ENCODE measurements around the gene BABAM2.
A peak's percentile ranks its signal among the peaks of the same experiment; 100 is the strongest.

BABAM2 gene

GRCh38 chr2:28354920-28355520 lies 464.5 kb downstream of the BABAM2 start:
- DNase-seq, result no peak

- no peak for DNase-seq
Observed at GRCh38 chr2:28355521-28356094, 465.1 kb downstream of the BABAM2 start.

GRCh38 chr2:28356095-28356911 lies 465.8 kb downstream of the BABAM2 start:
- no peak for DNase-seq

DNA sequence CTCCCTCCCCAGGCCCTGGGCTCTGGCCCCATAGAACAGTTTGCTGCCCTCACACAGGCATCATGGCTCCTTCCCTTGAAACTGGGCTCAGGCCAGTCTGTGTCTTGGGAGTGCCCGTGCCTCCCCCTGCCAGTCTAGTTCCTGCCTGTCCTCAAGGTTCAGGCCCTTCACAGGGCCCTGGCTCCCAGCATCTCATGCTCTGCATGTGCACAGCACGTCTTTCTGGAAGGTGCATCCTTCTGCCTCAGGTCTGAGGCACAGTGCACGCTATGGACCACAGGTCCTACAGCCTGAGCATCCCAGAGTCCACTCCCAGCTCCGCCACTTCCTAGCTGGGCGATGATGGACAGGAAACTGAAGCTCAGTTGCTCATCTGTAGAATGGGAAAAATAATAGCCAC lies 466.5 kb downstream of the BABAM2 start:
- no peak for DNase-seq

DNA sequence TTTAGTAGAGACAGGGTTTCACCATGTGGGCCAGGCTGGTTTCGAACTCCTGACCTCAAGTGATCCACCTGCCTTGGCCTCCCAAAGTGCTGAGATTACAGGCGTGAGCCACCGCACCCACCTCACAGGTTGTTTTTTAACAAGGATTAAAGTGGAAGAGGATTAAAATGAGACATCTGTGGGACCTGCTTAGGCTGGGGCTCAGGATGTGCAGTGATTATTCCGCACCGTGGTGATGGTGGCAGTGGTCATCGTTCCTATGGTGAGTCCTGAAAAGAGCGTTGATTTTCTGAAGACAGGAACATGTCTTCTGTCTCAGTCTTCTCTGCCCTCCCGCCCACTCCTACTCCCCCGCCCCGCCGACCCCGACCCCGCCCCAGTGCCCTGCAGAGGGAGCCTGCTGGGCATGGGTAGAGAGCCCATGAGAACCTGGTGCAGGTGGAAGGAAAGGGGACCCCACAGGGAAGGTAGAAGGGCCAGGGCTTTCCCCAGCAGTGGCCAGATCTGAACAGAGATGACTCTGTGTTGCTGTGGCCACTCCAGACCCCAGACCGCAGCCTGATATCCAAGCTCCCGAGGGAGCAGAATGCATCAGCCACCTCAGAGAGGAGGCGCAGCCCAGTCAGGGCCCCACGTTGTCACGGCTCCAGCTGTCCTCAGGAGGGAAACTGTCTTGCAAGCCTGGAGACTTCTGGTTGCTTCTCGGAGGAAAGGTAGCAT lies 467.6 kb downstream of the BABAM2 start:
- no peak for DNase-seq

DNA sequence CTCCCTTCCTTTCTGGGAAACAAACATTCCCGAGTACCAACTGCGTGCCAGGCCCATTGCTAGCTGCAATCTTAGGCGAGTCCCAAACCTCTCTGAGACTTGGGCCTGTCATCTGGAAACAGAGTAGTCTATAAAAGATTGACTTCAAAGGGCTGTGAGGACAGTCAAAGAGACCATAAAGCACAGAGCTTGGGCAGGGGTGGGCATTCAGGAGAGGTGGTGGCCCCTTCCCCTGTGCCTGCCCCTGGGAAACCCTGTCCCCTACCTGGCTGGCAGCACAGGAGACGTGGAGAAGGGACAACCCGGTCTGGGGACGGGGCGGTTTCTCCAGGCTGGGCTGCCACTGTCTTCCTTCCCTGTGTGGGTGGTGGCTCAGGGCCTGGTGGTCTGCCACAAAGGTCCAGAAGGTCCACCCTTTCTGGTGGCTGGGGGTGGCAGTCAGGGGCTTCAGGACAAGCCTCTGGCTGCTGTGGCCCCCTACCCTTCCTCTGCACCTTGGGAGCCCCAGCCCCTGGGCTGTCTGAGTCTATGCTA lies 468.2 kb downstream of the BABAM2 start:
- no peak for DNase-seq

DNA sequence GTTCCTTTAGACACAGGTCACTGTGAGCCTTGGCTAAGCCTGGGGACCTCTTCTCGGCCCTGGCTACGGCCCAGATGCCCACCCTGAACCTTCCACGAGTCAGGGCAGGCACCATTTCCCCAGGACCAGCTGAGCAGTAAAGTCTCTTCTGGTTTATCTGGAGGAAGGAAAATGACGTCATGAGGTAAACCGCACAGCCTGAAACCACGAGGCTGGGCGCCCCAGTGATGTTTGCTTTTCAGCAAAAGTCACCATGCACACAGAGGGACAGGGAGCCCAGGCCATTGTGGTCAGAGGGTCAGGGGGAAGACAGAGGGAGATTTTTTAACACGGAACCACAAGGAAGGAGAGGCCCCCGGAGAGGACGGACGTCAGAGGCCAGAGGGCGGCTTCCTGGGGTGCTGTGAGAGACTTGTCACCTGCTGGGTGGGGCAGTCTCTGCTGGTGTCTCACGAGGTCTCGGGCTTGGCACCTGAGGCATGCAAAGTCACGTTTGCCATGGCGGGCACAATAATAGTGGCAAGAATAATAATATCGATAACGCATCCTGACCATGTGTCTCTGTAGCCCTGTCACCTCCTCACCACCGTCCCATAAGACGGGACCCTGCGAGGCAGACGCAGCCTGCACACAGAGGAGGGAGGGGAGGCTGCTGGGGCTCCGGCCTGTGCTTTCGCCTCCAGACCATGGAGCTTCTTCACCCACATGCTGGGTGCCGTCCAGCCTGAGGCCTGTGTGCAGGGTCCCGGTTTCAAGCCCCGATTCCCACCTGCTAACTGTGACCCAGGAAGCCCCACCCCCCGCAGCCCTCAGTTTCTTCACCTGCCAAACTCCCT lies 468.9 kb downstream of the BABAM2 start:
- DNase-seq, result peak; percentile 78

DNA sequence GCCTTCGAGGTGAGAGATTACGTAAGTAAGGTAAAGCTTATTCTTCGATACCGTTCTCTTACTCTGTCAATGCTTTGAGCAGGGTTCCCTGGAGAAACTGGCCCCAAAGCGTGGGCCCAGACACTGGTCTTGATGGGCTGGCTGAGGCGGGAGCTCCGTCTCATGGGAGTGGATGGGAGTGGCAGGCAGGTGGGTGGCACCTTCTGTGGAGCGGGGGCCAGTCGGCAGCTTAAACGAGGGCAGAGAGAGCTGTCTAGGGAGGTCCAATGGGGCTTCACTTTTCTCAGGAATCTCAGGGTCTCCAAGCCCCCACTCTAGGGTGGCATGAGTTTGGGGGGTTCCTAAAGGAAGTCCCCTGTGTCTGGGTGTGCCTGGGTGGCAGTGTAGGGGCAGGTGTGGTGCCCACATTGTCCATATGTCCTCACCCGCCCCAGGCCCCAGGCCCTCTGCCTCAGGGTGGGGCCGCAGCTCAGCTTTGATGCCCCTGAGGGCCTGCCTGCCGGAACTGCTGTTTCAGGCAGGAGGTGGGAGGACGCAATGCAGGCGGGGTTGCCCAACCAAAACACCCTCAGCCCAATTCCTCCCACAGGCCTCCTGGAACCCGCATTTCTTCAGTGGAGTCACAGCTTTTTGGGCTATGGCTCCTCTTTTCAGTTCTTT lies 469.7 kb downstream of the BABAM2 start:
- DNase-seq, result no peak

GRCh38 chr2:28360718-28361293 lies 470.3 kb downstream of the BABAM2 start:
- no peak for DNase-seq

- DNase-seq, result no peak
Observed at GRCh38 chr2:28361991-28362710, 471.6 kb downstream of the BABAM2 start.

GRCh38 chr2:28362991-28363521 lies 472.5 kb downstream of the BABAM2 start:
- no peak for DNase-seq

- DNase-seq, result no peak
Observed at GRCh38 chr2:28363686-28364280, 473.3 kb downstream of the BABAM2 start.

- DNase-seq, result no peak
Observed at GRCh38 chr2:28364610-28365009, 474.1 kb downstream of the BABAM2 start.

DNA sequence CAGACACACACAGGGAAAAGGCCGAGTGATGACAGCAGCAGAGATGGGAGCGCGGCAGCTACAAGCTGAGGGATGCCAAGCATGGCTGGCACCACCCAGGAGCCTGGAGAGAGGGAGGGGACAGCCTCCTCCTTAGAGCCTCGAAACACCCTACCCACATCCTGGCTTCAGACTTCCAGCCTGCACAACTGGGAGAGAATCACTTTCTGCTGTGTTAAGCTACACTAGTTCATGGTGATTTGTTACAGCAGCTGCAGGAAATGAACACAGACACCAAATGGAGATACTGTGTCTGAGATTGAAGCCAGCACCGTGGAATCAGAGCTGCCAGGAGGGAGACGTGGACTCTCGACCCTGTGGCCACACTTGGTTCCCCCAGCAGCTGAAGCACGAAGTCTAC lies 474.6 kb downstream of the BABAM2 start:
- DNase-seq, result no peak

- DNase-seq, result no peak
Observed at GRCh38 chr2:28366149-28366495, 475.6 kb downstream of the BABAM2 start.

DNA sequence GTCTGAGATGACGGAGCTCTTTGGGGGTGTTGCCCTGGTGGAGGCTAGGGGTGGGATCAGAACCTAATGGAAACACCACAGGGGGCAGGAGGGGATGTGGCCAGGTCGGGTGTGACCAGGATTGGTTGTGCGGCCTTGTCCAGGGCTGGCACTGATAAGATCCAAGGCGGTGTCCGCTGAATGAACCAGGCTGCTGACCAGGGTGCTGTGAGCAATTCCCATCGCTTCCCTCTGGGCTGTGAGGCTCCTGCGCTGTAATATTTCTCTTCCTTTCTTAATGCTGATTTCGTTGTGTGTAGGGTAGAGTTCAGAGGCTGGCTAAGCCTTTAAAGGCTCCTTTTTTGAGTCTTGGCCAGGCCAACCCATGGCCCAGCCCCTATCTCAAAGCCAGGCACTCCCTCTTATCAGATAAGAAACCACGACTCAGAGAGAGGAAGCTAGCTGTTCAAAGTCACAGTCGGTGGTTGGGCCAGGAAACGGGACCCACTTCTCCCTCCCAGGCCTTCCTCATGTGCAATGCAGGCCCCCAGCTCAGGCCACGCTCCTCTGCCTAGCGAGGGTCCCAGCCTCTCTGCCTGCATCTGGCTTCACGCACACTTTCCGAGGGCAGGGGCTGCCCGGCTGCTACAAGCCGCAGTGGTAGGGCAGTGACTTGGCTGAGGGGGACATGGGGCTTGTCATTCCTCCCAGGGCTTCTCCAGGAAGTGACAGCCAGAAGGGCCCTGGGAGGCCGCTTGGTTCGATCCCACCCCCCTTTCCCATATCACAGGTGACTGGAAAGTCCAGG lies 476.2 kb downstream of the BABAM2 start:
- DNase-seq, result peak; percentile 52

- no peak for DNase-seq
Observed at GRCh38 chr2:28367667-28368356, 477.3 kb downstream of the BABAM2 start.

DNA sequence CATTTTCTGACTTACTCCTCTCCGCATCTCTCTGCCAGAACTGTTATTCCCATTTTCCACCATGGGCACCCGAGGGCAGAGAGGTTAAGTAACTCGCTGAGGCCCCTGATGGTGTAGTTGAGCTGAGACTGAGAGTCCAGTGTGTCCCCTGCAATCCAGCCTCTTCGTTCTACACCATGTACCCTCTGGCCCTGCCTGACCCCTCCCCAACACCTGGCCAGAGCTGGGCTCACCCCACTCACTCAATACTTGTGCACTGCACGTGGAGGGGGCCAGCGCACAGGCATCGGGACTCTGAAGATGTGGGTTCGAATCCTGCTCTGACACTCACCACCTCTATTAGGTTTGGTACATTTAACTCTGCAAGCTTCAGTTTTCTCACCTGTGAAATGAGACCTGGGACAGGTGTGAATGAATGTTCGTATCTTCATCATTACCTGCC lies 477.8 kb downstream of the BABAM2 start:
- no peak for DNase-seq

DNA sequence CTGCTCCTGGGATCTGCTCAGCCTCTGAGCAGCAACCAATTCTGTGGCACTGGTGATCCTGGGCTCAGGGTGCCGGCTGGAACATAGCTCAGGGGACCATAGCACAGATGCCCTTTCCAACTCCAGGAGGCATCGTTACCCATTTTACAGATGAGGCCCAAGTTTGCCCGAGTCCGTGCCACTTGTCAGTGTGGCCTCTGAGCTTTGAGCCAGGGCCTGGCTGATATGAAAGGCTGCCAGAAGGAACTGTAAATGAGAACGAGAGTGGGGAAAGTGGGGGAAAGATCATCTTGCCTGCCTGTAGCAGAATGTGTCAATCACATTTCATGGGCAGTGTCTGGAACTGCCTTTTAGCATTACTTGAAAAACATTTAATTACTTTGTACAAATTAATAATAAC lies 478.8 kb downstream of the BABAM2 start:
- DNase-seq, result no peak
